ENCODE data around the gene BCL2.
"Not testable (repeated sequence)": the region's sequence is repeated elsewhere in the genome, so short reads cannot be mapped to it uniquely, and the experiment has no call there.

The BCL2 gene

DNA sequence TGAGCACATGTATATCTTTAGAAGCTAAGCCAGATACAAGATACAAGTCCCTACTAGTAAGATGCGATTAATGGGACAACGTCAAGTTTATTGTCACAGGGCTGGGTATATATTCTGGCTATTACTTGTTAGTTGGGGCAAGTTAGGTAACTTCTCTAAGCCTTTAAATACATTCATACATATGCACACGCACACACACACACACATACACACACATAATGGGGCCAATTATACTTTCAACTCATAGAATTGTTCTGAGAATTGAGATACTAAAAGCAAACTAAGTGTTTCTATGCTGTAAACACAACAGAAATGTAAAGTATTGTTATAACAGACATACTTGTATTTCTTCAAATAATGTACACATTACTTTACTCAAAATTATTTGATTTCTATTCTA lies 116.1 kb downstream of the BCL2 start:
- no peak for TF ChIP-seq CTCF (IDR thresholded peaks at IDR 0.05; ENCODE audit: low read depth, low read length)
- no peak for DNase-seq (ENCODE audit: extremely low read depth, low read depth)

GRCh38 chr18:63202828-63203227 lies 116.7 kb downstream of the BCL2 start:
- no peak for TF ChIP-seq CTCF (IDR thresholded peaks at IDR 0.05; ENCODE audit: low read depth, low read length)
- DNase-seq (ENCODE audit: extremely low read depth, low read depth): no peak

- DNase-seq (ENCODE audit: extremely low read depth, low read depth): not testable (repeated sequence)
Measured at GRCh38 chr18:63201456-63201855, 118.1 kb downstream of the BCL2 start.

DNA sequence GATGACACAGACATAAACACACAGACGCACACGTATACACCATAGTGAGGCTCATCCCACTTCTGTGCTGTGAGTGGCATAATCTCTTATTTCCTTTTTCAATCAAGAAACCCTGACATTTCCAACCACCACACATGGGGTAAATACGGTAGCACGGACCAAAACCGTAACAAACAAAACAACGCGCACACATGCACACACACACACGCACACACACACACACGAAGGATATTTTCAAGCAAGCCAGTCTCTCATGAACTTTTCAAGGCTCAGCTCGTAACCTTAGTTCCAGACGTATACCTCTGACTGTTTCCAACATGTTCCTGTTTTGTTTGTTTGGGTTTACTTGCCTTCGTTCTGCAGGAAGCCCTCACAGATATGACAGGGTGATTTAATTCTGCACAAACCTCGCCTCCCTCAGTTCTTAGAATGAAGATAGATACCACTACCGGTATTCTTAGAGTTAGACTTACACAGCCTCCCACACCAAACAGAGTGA lies 119.8 kb downstream of the BCL2 start:
- TF ChIP-seq CTCF (IDR thresholded peaks at IDR 0.05; ENCODE audit: low read depth, low read length): no peak
- DNase-seq (ENCODE audit: extremely low read depth, low read depth): no peak

DNA sequence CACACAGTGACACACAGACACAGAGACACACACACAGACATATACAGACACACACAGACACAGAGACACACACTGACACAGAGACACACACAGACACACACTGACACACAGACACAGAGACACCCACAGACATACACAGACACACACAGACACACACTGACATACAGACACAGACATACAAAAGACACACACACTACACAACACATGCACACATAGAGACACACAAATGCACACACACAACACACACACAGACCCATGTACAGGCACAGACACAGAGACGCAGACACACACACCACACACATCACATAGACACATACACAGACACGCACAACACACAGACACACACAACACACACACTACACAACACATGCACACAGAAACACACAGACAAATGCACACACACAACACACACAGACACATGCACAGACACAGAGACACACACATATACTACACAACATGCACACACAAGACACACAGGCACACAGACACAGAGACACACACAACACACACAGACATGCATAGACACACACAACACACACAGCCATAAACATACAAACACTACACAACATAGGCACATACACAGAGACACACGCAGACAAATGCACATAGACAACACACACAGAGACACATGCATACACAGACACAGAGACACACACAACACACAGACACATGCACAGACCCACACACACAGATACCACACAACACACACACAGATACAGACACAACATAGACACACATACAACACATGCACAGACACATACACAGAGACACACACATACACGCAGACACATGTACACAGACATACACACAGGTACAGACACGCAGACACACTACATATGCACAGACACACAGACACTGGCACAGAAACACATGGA lies 120.5 kb downstream of the BCL2 start:
- no peak for TF ChIP-seq CTCF (IDR thresholded peaks at IDR 0.05; ENCODE audit: low read depth, low read length)
- no peak for DNase-seq (ENCODE audit: extremely low read depth, low read depth)

DNA sequence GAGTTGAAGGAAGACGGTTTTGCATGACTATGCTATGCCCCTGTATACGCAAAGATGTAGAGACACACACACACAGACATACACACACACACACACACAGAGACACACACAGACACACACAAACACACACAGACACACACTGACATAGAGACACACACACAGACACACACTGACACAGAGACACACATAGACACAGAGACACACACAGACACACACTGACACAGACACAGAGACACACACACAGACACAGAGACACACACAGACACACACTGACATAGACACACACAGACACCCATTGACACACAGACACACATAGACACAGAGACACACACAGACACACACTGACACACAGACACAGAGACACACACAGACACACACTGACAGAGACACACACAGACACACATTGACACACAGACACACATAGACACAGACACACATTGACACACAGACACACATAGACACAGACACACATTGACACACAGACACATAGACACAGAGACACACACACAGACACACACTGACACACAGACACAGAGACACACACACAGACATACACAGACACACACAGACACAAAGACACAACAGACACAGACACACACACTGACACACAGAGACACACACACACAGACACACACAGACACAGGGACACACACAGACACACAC lies 121.3 kb downstream of the BCL2 start:
- TF ChIP-seq CTCF (IDR thresholded peaks at IDR 0.05; ENCODE audit: low read depth, low read length): no peak

GRCh38 chr18:63197246-63197869 lies 122.2 kb downstream of the BCL2 start:
- no peak for TF ChIP-seq CTCF (IDR thresholded peaks at IDR 0.05; ENCODE audit: low read depth, low read length)
- no peak for DNase-seq (ENCODE audit: extremely low read depth, low read depth)

More for the DNA sequence above, 121.3 kb downstream of the BCL2 start:
- no peak for DNase-seq (ENCODE audit: extremely low read depth, low read depth)
